IMR-90 (cell line): Measurements from ENCODE around the gene KCNK4. TPM values are rescaled to one million over a fixed set of nuclear protein-coding genes. Genes with fewer than 3 reads are reported as not detected.

Source experiments
- MXI1 ChIP-seq: IDR thresholded peaks from 2 replicates; pipeline ENCODE4 v1.6.1; 2012; ENCODE audit warnings: low read depth, mild to moderate bottlenecking, low read length, moderate library complexity, borderline replicate concordance
- RFX5 ChIP-seq: IDR thresholded peaks from 2 replicates; pipeline ENCODE4 v1.8.0; 2012; ENCODE audit warnings: low read depth, mild to moderate bottlenecking, low read length, moderate library complexity
- polyA plus RNA-seq, 3 experiments: library from polyadenylated mRNA; depleted of rRNA; stranded (reverse); fragments of >200 nt; gene quantifications; 2 replicates each; pipeline ENCODE4 v1.2.3, GENCODE V29; 2012; ENCODE audit warnings: low replicate concordance in 1 of 3
- total RNA-seq: library from RNA; depleted of rRNA; stranded (reverse); fragments of >200 nt; gene quantifications from 2 replicates; pipeline ENCODE4 v1.2.3, GENCODE V29; 2012
- TF ChIP-seq, protein P1 (sequence below): conservative IDR thresholded peaks from 2 replicates; pipeline ENCODE4 v1.5.1; 2012; ENCODE audit warnings: mild to moderate bottlenecking, low read depth, low read length, improper control_type of control experiment

The KCNK4 gene
- total and polyA plus RNA-seq, 2 of the 4 experiments (the other 2 are of a cell fraction) = not detected

DNA sequence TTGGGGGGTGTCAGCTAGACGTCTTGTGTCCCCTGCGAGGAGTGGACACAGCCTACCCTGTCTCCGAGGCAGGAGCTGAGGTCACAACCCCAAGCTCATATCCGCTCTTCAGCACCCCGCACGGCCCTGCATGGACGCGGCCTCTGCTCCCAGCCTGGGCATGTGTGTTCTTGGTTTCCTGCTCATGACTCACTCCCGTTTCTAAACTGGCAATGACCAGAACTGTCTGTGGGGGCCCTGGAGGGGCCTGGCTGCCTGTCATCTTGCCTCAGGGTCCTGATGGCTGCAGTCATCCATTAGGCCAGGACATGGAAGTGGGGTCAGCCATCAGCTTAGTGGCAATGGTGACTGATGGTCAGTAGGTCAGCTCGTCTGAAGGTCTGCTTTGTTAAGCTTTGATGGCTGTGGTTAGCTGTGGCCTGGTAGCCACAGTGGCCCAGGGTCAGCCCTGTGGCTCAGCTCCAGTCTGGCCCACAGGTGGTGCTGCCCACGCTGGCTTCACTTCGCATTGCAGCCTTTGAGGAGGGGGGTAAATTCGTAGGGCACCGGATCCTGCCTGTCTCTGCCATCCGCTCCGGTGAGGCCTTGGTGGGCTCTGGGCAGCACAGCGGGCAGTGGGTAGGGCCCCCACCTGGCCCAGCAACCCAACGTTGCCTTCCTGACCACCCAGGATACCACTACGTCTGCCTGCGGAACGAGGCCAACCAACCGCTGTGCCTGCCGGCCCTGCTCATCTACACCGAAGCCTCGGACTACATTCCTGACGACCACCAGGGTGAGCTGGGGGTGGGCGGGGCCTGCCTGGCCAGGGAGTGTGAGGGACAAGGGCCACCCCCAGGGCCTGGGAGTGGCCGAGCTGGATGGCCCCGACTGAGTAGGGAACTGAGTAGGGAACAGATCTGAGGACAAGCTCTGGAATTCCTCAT lies 27.8 kb upstream of the KCNK4 start (continued):
- TF ChIP-seq, protein P1, sequence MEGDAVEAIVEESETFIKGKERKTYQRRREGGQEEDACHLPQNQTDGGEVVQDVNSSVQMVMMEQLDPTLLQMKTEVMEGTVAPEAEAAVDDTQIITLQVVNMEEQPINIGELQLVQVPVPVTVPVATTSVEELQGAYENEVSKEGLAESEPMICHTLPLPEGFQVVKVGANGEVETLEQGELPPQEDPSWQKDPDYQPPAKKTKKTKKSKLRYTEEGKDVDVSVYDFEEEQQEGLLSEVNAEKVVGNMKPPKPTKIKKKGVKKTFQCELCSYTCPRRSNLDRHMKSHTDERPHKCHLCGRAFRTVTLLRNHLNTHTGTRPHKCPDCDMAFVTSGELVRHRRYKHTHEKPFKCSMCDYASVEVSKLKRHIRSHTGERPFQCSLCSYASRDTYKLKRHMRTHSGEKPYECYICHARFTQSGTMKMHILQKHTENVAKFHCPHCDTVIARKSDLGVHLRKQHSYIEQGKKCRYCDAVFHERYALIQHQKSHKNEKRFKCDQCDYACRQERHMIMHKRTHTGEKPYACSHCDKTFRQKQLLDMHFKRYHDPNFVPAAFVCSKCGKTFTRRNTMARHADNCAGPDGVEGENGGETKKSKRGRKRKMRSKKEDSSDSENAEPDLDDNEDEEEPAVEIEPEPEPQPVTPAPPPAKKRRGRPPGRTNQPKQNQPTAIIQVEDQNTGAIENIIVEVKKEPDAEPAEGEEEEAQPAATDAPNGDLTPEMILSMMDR = no peak; the same call in 1 of the 2 replicates
- TF ChIP-seq MXI1 (no peak), RFX5 (no peak)
